HG03060 (cell line): Measurements from ENCODE around the gene DPH1.

ENCODE experiments used
- ATAC-seq: cut with Tn5 transposase; IDR thresholded peaks from one replicate; pipeline ENCODE4 v1.9.1; 2021; ENCODE audit warnings: low read depth, moderate number of reproducible peaks; ENCODE audit not compliant: unreplicated experiment

DPH1 gene

GRCh38 chr17:2074919-2075318, 45.0 kb downstream of the DPH1 start:
- ATAC-seq, result no peak

DNA sequence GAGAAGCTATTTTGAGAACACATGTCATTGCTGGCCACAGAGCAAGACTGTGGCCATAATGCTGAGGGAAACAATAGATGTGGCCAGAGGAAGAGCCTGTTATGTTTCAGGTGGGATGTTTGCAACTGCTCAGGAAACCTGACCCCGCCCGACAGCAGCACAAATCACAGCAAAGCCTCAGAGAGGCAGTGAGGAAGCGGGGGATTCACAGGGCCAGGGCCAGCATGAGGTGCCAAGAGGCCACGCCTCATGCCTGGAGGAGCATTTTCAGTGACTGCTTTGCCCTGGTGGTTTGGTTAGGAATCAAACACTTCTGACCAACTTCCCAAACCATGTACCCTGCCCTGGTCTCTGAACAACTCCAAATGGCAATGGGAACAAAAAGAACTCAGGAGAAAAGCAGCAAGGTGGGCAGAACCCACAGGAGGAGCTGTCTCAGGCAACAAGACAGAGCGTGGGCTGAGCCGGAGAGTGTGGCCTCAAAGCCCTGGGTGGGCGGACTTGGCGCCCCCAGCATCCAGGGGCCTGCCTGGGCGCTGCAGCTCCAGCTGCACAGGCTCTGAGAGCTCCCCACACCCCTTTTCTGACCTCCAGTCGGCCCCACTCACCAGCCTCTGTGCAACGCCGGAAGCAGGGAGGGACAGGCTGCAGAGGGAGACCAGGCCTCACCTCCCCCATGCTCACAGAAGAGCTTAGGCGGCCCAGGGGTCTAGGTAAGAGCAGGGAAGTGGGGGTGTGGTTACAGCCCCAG, 45.6 kb downstream of the DPH1 start:
- ATAC-seq, result no peak

DNA sequence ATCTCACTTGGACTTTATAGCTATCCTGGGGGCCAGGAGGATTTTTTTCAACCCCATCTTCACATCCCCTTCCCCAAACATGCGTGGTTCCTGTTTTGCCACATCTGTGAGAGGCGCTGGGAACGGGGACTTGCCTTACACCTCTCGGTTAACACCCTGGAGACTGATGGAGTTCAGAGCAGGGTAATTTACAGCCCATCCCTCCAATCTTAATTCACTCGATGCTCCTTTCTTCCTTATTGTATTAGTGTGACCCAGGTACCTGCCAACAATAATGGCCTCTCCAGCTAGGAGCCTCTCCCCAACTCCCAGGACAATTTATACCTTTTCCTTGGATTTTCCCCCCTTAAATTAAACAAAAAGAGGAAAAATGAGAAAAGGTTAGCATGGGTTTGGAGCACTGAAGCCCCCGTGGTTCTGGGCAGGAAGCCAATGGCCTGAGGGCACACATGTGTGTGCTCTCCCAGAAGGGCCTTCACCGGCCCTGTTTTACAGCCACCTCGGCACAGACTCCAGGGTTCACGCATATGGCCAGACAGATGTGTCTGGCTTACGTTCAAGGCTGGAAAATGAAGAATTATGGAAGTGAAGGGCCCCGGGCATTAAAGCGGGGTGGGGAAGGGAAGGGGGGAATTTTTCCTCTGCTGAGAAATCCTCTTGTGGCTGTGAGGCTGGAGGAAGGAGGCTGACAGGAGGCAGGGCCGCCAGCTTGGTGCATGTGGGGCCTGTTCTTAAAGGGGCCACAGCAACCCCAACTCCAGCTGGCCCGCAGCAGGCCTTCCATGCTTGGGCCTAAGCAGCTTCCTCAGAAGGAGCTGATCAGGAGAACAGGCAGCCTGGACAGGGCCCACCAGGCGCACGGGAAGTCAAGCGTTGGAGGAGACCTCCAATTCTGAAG, 46.4 kb downstream of the DPH1 start:
- no peak for ATAC-seq

GRCh38 chr17:2077040-2077439, 47.1 kb downstream of the DPH1 start:
- ATAC-seq, result no peak

GRCh38 chr17:2081564-2081963, 51.6 kb downstream of the DPH1 start:
- no peak for ATAC-seq

DNA sequence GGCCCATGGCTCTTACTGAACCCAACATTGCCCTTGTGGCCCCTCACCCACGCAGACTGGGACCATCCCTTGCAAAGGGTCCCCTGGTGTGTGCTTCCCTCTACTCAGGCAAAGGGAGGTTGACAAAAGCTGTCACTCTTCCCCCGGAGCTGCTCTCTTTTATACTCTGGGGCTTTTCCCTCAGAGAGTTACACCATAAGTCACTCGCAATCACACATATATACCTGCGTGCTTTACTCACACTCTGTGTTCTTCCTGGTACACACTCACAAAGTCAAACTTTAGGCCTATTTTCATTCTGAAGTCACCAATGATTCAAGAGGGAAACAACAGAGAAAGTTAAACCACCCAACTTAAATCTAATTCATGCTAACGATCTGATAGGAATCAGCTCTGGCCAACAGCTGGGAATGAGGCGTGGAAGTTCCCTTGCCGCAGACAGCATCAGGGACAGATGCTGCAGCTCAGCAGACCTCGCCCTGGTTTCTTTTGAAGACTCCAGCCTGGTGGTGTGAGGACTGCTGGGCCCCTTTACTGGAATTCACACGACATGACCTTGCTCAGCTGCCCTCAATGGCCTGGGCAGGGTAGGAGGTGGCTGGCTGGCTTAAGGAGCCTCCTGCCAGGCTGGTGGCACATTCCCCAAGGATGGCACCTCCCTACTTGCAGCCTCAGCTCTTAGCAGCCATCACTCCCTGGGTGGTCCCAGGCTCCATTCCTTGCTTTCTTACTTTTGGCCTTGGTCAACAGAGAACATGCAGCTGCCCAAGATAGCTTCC, 52.2 kb downstream of the DPH1 start:
- no peak for ATAC-seq

GRCh38 chr17:2083613-2084035, 53.7 kb downstream of the DPH1 start:
- no peak for ATAC-seq

DNA sequence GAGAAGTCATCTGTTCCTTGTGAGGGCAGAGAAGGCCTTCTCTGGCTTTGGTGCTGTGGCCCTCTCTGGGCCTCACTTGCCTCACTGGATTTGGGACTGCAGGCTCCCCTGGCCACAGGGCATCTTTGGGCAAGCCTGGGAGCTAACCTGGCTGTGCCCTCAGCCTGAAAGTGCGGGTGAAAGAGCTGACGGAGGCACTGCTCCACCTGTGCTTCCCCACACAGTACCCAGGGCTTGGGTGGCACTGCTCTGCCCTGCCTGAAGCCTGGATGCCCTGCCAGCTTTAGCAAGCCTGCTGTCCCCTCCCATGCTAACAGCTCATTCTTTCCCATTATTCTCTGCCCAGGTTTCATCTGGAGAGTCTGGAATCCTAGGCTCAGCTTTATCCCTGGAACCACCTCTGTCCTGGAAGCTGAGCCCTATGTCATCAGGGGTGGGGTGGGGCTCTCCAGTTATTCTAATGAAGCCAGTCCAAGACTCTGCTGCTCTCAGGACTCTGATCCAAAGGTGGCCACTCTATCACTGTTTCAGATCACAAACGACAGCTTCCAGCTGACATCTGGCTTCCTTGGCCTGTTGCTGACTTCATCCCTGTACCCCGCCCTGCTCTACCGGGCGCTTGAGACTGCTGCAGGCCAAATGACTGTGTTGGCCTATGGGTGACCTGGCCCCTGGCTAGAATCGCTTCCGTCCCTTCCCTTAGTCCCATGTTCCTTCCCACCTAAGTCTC, 54.2 kb downstream of the DPH1 start:
- no peak for ATAC-seq

GRCh38 chr17:2084766-2085647, 55.1 kb downstream of the DPH1 start:
- no peak for ATAC-seq

DNA sequence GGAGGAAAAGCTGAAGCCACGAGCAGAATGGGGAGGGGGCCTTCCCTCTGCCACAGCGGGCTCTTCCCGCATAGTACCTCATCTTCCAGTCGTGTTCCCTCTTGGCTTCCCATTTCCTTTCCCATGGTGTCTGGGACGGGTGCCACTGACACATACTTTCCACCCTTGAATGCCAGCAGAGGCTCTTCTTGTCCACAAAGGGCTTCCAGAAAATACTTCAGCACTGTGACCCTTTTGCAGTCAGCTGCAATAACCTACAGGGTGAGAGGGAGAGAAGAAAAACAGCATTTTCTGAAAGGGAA, 55.6 kb downstream of the DPH1 start:
- ATAC-seq, result no peak

- no peak for ATAC-seq
Measured at GRCh38 chr17:2086306-2086705, 56.4 kb downstream of the DPH1 start.

GRCh38 chr17:2087597-2088211, 57.8 kb downstream of the DPH1 start:
- ATAC-seq, result no peak

GRCh38 chr17:2089021-2089422, 59.1 kb downstream of the DPH1 start:
- peak; percentile 6 for ATAC-seq

GRCh38 chr17:2090210-2090641, 60.3 kb downstream of the DPH1 start:
- no peak for ATAC-seq

GRCh38 chr17:2090804-2091534, 61.0 kb downstream of the DPH1 start:
- no peak for ATAC-seq

DNA sequence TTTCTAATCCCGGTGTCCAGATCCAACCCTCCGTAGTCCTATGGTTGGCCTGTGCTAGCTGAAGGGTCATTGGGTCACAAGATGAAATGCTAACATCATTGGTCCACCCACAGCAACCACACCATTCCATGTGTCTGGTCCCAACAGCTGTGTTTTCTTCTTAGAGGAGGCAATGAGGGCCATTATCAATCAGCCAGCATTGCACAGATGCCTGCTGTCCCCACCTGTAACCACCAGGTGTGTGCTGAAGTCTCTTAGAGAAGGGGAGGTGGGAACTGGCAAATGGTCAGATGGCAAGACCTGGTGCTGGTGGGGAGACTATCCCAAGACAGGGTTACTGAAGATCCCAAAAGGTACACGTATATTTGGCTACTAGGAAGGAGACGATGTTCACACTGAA, 62.3 kb downstream of the DPH1 start:
- ATAC-seq, result no peak

- ATAC-seq, result no peak
Measured at GRCh38 chr17:2093349-2093748, 63.4 kb downstream of the DPH1 start.
